Fibroblast of lung (primary cell): ENCODE measurements around the gene PAM. TPM values are rescaled to one million over a fixed set of nuclear protein-coding genes. Genes with fewer than 3 reads are reported as not detected.

Experiments used
- DNase-seq, 2 donors: peaks; one replicate each; pipeline versions ENCODE4 v3.0.0 to v3.0.0-alpha.2; 2010; ENCODE audit warnings: low read depth in 2 of 2
- H2AFZ ChIP-seq: 2 replicates; pipeline ENCODE4 v1.5.1; 2012; ENCODE audit warnings: low read length, control low read depth, inconsistent platforms
- H3K27ac ChIP-seq: 2 replicates; pipeline ENCODE4 v1.5.1; 2011; ENCODE audit warnings: low read length, control low read depth; ENCODE audit not compliant: insufficient read depth
- H3K27me3 ChIP-seq: 2 replicates; pipeline ENCODE4 v1.5.1; 2011; ENCODE audit warnings: mild to moderate bottlenecking, low read length; ENCODE audit not compliant: control insufficient read depth, insufficient read depth
- H3K36me3 ChIP-seq: 2 replicates; pipeline ENCODE4 v1.5.1; 2011; ENCODE audit warnings: low read length; ENCODE audit not compliant: control insufficient read depth, insufficient read depth
- H3K4me1 ChIP-seq: 2 replicates; pipeline ENCODE4 v1.5.1; 2011; ENCODE audit warnings: low read length; ENCODE audit not compliant: control insufficient read depth, insufficient read depth; ENCODE audit errors: extremely low read depth
- H3K4me2 ChIP-seq: 2 replicates; pipeline ENCODE4 v1.5.1; 2011; ENCODE audit warnings: low read length, control low read depth; ENCODE audit not compliant: insufficient read depth; ENCODE audit errors: extremely low read depth
- H3K4me3 ChIP-seq, 4 experiments: fragments of 200-600 bp in 1 of 4; sonication (generic) in 1 of 4; replicated peaks in 1 of 4; 2 replicates each; pipeline ENCODE4 v1.5.1; 2011 to 2016; ENCODE audit warnings: low read length in 4 of 4, low read depth in 3 of 4, mild to moderate bottlenecking in 3 of 4, control low read depth in 2 of 4, inconsistent platforms in 1 of 4, mixed read lengths in 1 of 4; ENCODE audit not compliant: insufficient read depth in 1 of 4; ENCODE audit errors: control extremely low read depth in 1 of 4
- H3K79me2 ChIP-seq: 2 replicates; pipeline ENCODE4 v1.5.1; 2012; ENCODE audit warnings: mild to moderate bottlenecking, low read length, inconsistent platforms; ENCODE audit not compliant: control insufficient read depth, insufficient read depth
- H3K9ac ChIP-seq: 2 replicates; pipeline ENCODE4 v1.5.1; 2011; ENCODE audit warnings: mild to moderate bottlenecking, low read length, control low read depth; ENCODE audit not compliant: insufficient read depth
- H3K9me3 ChIP-seq: 2 replicates; pipeline ENCODE4 v1.5.1; 2012; ENCODE audit warnings: low read depth, low read length; ENCODE audit not compliant: control insufficient read depth, insufficient read depth
- H4K20me1 ChIP-seq: 2 replicates; pipeline ENCODE4 v1.5.1; 2011; ENCODE audit warnings: low read length; ENCODE audit not compliant: control insufficient read depth, insufficient read depth; ENCODE audit errors: extremely low read depth
- EZH2 ChIP-seq: IDR thresholded peaks from 2 replicates; pipeline ENCODE4 v1.5.1; 2012; ENCODE audit warnings: low read length, control low read depth, mild to moderate bottlenecking; ENCODE audit errors: missing control alignments
- polyA plus RNA-seq, 2 donors: library from polyadenylated mRNA; depleted of rRNA in 1 of 2; stranded (reverse) in 1 of 2; unstranded in 1 of 2; fragments of >200 nt; gene quantifications; 2 replicates each; pipeline ENCODE4 v1.2.1, GENCODE V29; 2011 to 2012; ENCODE audit warnings: missing spikeins in 1 of 2
- total RNA-seq: library from RNA; depleted of rRNA; stranded (reverse); fragments of >200 nt; gene quantifications from 2 replicates; pipeline ENCODE4 v1.2.1, GENCODE V29; 2014
- TF ChIP-seq, protein P1 (sequence below), 2 donors: IDR thresholded peaks in 1 of 2; conservative IDR thresholded peaks in 1 of 2; 1 replicate in 1 of 2; 2 replicates in 1 of 2; pipeline ENCODE4 v1.5.1; 2011 to 2012; ENCODE audit warnings: low read length in 2 of 2, control low read depth in 1 of 2, inconsistent platforms in 1 of 2, low read depth in 1 of 2, mild to moderate bottlenecking in 1 of 2

The PAM gene
- total and polyA plus RNA-seq, 2 donors (not counting 1 experiment from before 2014, with no cell fraction given) = 404 to 405 TPM

DNA sequence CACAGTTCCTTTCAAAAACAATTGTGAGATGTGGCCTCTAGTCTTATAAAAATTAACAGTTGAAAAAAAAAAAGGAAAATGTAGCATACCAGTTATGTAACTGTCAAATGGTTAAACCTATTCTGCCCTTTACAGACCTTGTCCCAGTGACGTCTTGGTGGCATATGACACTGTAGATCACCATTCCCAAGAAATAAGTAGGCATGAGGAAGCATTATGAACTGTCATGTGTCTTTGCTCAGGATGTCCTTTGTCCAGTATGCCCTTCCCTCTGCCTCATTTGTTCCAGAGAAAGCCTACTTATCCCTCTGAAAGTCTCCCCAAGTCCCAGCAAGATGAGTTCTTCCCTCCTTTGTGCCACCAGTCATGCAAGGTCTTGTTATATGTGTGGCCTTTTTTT is 63.2 kb downstream of the PAM start:
- Histone ChIP-seq H3K4me2 (no peak overlapping the region), H3K4me1 (no peaks in the 10 kb centered on the region), H3K4me3 (no peak overlapping the region), H3K79me2 (no peaks in the 10 kb centered on the region), H3K27ac (no peak overlapping the region), H3K9ac (no peak overlapping the region), H3K27me3 (no peaks in the 10 kb centered on the region), H3K9me3 (no peaks in the 10 kb centered on the region), H4K20me1 (no peaks in the 10 kb centered on the region), H3K36me3 (no peaks in the 10 kb centered on the region), H2AFZ (no peak overlapping the region)
- DNase-seq = no peak
- TF ChIP-seq, protein P1, sequence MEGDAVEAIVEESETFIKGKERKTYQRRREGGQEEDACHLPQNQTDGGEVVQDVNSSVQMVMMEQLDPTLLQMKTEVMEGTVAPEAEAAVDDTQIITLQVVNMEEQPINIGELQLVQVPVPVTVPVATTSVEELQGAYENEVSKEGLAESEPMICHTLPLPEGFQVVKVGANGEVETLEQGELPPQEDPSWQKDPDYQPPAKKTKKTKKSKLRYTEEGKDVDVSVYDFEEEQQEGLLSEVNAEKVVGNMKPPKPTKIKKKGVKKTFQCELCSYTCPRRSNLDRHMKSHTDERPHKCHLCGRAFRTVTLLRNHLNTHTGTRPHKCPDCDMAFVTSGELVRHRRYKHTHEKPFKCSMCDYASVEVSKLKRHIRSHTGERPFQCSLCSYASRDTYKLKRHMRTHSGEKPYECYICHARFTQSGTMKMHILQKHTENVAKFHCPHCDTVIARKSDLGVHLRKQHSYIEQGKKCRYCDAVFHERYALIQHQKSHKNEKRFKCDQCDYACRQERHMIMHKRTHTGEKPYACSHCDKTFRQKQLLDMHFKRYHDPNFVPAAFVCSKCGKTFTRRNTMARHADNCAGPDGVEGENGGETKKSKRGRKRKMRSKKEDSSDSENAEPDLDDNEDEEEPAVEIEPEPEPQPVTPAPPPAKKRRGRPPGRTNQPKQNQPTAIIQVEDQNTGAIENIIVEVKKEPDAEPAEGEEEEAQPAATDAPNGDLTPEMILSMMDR (conservative IDR thresholded peaks at IDR 0.05 in 1 of 2, IDR thresholded peaks at IDR 0.05 in 1 of 2; ENCODE audit: low read depth in 1 of 2, low read length in 2 of 2) = no peak
- TF ChIP-seq EZH2 = no peak

DNA sequence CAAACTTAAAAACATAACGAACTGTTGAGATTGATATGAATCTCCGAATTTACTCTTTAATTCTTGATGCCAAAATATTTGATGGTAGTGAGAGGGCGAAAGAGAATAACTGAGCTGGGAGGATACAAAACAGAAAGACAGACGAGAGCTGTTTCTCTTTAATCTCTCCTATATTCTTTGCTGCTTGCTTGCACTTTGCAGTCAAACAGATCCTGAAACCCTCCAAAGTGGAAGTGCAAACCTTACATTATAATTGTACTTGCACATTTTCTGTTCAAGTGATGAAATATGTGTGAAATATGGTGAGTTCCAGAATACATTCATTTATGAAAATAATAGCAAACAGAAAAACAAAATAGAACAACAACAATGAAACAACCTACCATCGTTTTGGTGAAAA is 63.8 kb downstream of the PAM start:
- Histone ChIP-seq H3K9ac (no peak overlapping the region), H3K4me2 (no peak overlapping the region), H3K9me3 (no peaks in the 10 kb centered on the region), H2AFZ (no peak overlapping the region), H3K27ac (no peak overlapping the region), H3K27me3 (no peaks in the 10 kb centered on the region), H3K79me2 (no peaks in the 10 kb centered on the region), H3K4me1 (no peaks in the 10 kb centered on the region), H3K4me3 (no peak overlapping the region), H3K36me3 (no peaks in the 10 kb centered on the region), H4K20me1 (no peaks in the 10 kb centered on the region)
- DNase-seq = no peak
- TF ChIP-seq, protein P1 (conservative IDR thresholded peaks at IDR 0.05 in 1 of 2, IDR thresholded peaks at IDR 0.05 in 1 of 2; ENCODE audit: low read depth in 1 of 2, low read length in 2 of 2) = no peak
- no peak for TF ChIP-seq EZH2

DNA sequence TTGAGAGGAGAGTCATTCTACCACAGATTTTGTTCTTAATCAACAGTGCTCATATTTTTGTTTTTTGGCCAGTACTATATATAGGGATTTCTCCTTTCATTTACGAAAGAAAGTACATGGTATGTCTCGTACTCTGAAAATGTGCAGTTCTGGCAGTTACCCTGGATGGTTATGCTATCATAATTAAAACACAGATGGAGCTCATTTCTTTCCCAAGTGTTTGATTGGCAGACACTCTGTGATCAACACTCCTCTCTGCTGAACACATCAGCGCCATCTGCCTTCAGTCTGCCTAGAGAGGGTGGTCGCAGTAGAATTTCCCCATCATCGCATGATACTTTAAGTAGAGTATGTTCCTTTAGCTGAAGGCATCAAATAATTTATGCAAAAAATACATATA is 64.5 kb downstream of the PAM start:
- H3K4me1 ChIP-seq = no peaks in the 10 kb centered on the region
- DNase-seq = no peak
- H3K9me3 ChIP-seq = no peaks in the 10 kb centered on the region
- H4K20me1 ChIP-seq = no peaks in the 10 kb centered on the region
- no peak overlapping the region for H3K27ac ChIP-seq
- H3K27me3 ChIP-seq = no peaks in the 10 kb centered on the region
- no peaks in the 10 kb centered on the region for H3K79me2 ChIP-seq
- no peak overlapping the region for H2AFZ ChIP-seq
- no peak overlapping the region for H3K9ac ChIP-seq
- H3K4me3 ChIP-seq = no peak overlapping the region
- no peaks in the 10 kb centered on the region for H3K36me3 ChIP-seq
- H3K4me2 ChIP-seq = no peak overlapping the region
- TF ChIP-seq EZH2 = no peak
- TF ChIP-seq, protein P1 (conservative IDR thresholded peaks at IDR 0.05 in 1 of 2, IDR thresholded peaks at IDR 0.05 in 1 of 2; ENCODE audit: low read depth in 1 of 2, low read length in 2 of 2) = no peak
